Karpas-422 (cell line): ENCODE measurements around the gene CUL5. TPM values are rescaled to one million over a fixed set of nuclear protein-coding genes. Genes with fewer than 3 reads are reported as not detected.

Source experiments
- DNase-seq: peaks from one replicate; pipeline ENCODE4 v3.0.0-alpha.2; 2015
- H2AFZ ChIP-seq: fragments of 200-600 bp; sonication (generic); 2 replicates; pipeline ENCODE4 v1.6.1; 2014; ENCODE audit warnings: antibody characterized with exemption, low read length, mixed read lengths
- H3K27ac ChIP-seq: fragments of 200-600 bp; sonication (generic); 2 replicates; pipeline ENCODE4 v1.5.1; 2014; ENCODE audit warnings: mild to moderate bottlenecking, low read length, moderate library complexity
- H3K27me3 ChIP-seq: fragments of 200-600 bp; sonication (generic); 2 replicates; pipeline ENCODE4 v1.6.1; 2014; ENCODE audit warnings: low read length, mixed read lengths
- H3K36me3 ChIP-seq: fragments of 200-600 bp; sonication (generic); 2 replicates; pipeline ENCODE4 v1.6.1; 2014; ENCODE audit warnings: low read length, mixed read lengths; ENCODE audit not compliant: insufficient read depth
- H3K4me1 ChIP-seq: fragments of 200-600 bp; sonication (generic); 2 replicates; pipeline ENCODE4 v1.6.1; 2014; ENCODE audit warnings: mild to moderate bottlenecking, low read length, mixed read lengths
- H3K4me2 ChIP-seq: fragments of 200-600 bp; sonication (generic); 2 replicates; pipeline ENCODE4 v1.6.1; 2014; ENCODE audit warnings: low read length, low read depth, mild to moderate bottlenecking; ENCODE audit not compliant: poor library complexity, severe bottlenecking
- H3K4me3 ChIP-seq: fragments of 200-600 bp; sonication (generic); 2 replicates; pipeline ENCODE4 v1.5.1; 2014; ENCODE audit warnings: mild to moderate bottlenecking, antibody characterized with exemption, low read length, mixed read lengths
- H3K79me2 ChIP-seq: fragments of 200-600 bp; sonication (generic); 2 replicates; pipeline ENCODE4 v1.6.1; 2014; ENCODE audit warnings: mild to moderate bottlenecking, low read length, mixed read lengths
- H3K9ac ChIP-seq: fragments of 200-600 bp; sonication (generic); 2 replicates; pipeline ENCODE4 v1.6.0; 2014; ENCODE audit warnings: low read length
- H3K9me2 ChIP-seq: fragments of 200-600 bp; sonication (generic), shearing (Covaris generic); replicated peaks from 2 replicates; pipeline ENCODE4 v1.6.0; 2014; ENCODE audit warnings: mild to moderate bottlenecking, low read length, moderate library complexity; ENCODE audit not compliant: insufficient read depth
- H3K9me3 ChIP-seq: fragments of 300-700, 200-600 bp; sonication (generic); 2 replicates; pipeline ENCODE4 v1.6.1; 2014; ENCODE audit warnings: low read length, mixed read lengths
- H4K20me1 ChIP-seq: fragments of 200-600 bp; sonication (generic); 2 replicates; pipeline ENCODE4 v1.6.1; 2014; ENCODE audit warnings: mild to moderate bottlenecking, antibody characterized with exemption, low read length, low read depth; ENCODE audit not compliant: insufficient read depth
- small RNA-seq: library from RNA; depleted of rRNA; stranded (forward); fragments of <200 nt; gene quantifications from one replicate; pipeline ENCODE3, GENCODE V24; 2014
- total RNA-seq: library from RNA; depleted of rRNA; stranded (reverse); fragments of >200 nt; shearing (Covaris generic); gene quantifications from 2 replicates; pipeline ENCODE4 v1.2.3, GENCODE V29; 2014; ENCODE audit warnings: low replicate concordance; rRNA removed

CUL5 gene
- total RNA-seq, 1 experiment from 2014 or later = 79.9 TPM

GRCh38 chr11:108137212-108137611 is 128.5 kb downstream of the CUL5 start:
- no peak for DNase-seq
- H3K27me3 ChIP-seq = no peaks in the 10 kb centered on the region
- no peaks in the 10 kb centered on the region for H3K9me3 ChIP-seq
- peaks cover 11% of the 10 kb centered on the region for H3K4me1 ChIP-seq
- 0 out of 2 replicates have a peak, but pooled peaks cover 5% of the 10 kb centered on the region for H4K20me1 ChIP-seq
- H3K9ac ChIP-seq = no peak overlapping the region
- H3K36me3 ChIP-seq = peaks cover 67% of the 10 kb centered on the region
- H3K4me2 ChIP-seq = no peak overlapping the region
- H3K27ac ChIP-seq = no peak overlapping the region
- H3K9me2 ChIP-seq = no peaks in the 10 kb centered on the region
- no peak overlapping the region for H3K4me3 ChIP-seq
- no peak overlapping the region for H2AFZ ChIP-seq
- H3K79me2 ChIP-seq = peaks cover 30% of the 10 kb centered on the region

- Histone ChIP-seq H3K9me2 (no peaks in the 10 kb centered on the region), H3K79me2 (peaks cover 21% of the 10 kb centered on the region)
These were observed 133.6 kb downstream of the CUL5 start for GRCh38 chr11:108142304-108142703.

GRCh38 chr11:108144615-108145014 is 135.9 kb downstream of the CUL5 start:
- Histone ChIP-seq H3K4me1 (no peaks in the 10 kb centered on the region), H3K4me3 (no peak overlapping the region), H2AFZ (no peak overlapping the region), H3K9me3 (no peaks in the 10 kb centered on the region), H3K27ac (no peak overlapping the region), H4K20me1 (no peaks in the 10 kb centered on the region), H3K36me3 (peaks cover 94% of the 10 kb centered on the region), H3K9me2 (no peaks in the 10 kb centered on the region), H3K4me2 (no peak overlapping the region), H3K79me2 (peaks cover 23% of the 10 kb centered on the region), H3K27me3 (no peaks in the 10 kb centered on the region), H3K9ac (no peak overlapping the region)
- DNase-seq = no peak

More at GRCh38 chr11:108142304-108142703, 133.6 kb downstream of the CUL5 start:
- Histone ChIP-seq H3K9ac (no peak overlapping the region), H4K20me1 (no peaks in the 10 kb centered on the region), H3K36me3 (peaks cover 79% of the 10 kb centered on the region), H3K4me3 (no peak overlapping the region), H2AFZ (no peak overlapping the region), H3K27ac (no peak overlapping the region), H3K9me3 (no peaks in the 10 kb centered on the region), H3K4me1 (no peaks in the 10 kb centered on the region), H3K27me3 (no peaks in the 10 kb centered on the region), H3K4me2 (no peak overlapping the region)
- DNase-seq = no peak

GRCh38 chr11:108147150-108147549 is 138.5 kb downstream of the CUL5 start:
- DNase-seq = no peak
- H3K9ac ChIP-seq = no peak overlapping the region
- no peak overlapping the region for H3K27ac ChIP-seq
- H3K4me2 ChIP-seq = no peak overlapping the region
- no peaks in the 10 kb centered on the region for H4K20me1 ChIP-seq
- H3K9me3 ChIP-seq = no peaks in the 10 kb centered on the region
- H3K4me1 ChIP-seq = no peaks in the 10 kb centered on the region
- H3K27me3 ChIP-seq = no peaks in the 10 kb centered on the region
- H2AFZ ChIP-seq = no peak overlapping the region
- no peaks in the 10 kb centered on the region for H3K9me2 ChIP-seq
- H3K79me2 ChIP-seq = peaks cover 24% of the 10 kb centered on the region
- peaks cover 94% of the 10 kb centered on the region for H3K36me3 ChIP-seq
- no peak overlapping the region for H3K4me3 ChIP-seq

- H3K4me1 ChIP-seq = no peaks in the 10 kb centered on the region
- H3K27ac ChIP-seq = no peak overlapping the region
- peaks cover 93% of the 10 kb centered on the region for H3K36me3 ChIP-seq
- H3K9ac ChIP-seq = no peak overlapping the region
- peaks cover 30% of the 10 kb centered on the region for H3K79me2 ChIP-seq
- no peaks in the 10 kb centered on the region for H3K9me3 ChIP-seq
- no peak overlapping the region for H3K4me2 ChIP-seq
- no peak overlapping the region for H3K4me3 ChIP-seq
- H2AFZ ChIP-seq = no peak overlapping the region
- no peaks in the 10 kb centered on the region for H4K20me1 ChIP-seq
- H3K27me3 ChIP-seq = no peaks in the 10 kb centered on the region
- no peak for DNase-seq
- H3K9me2 ChIP-seq = no peaks in the 10 kb centered on the region
These were observed 139.9 kb downstream of the CUL5 start for GRCh38 chr11:108148556-108148955.

- H3K9me2 ChIP-seq = no peaks in the 10 kb centered on the region
- H3K9me3 ChIP-seq = no peaks in the 10 kb centered on the region
- H3K4me3 ChIP-seq = no peak overlapping the region
- H3K4me1 ChIP-seq = no peaks in the 10 kb centered on the region
- H3K36me3 ChIP-seq = peaks cover 95% of the 10 kb centered on the region
- H3K27ac ChIP-seq = no peak overlapping the region
- peaks cover 44% of the 10 kb centered on the region for H3K79me2 ChIP-seq
- no peaks in the 10 kb centered on the region for H4K20me1 ChIP-seq
- no peaks in the 10 kb centered on the region for H3K27me3 ChIP-seq
- no peak overlapping the region for H3K4me2 ChIP-seq
- no peak overlapping the region for H2AFZ ChIP-seq
- no peak overlapping the region for H3K9ac ChIP-seq
- no peak for DNase-seq
These were observed 145.9 kb downstream of the CUL5 start for GRCh38 chr11:108154591-108154990.

Small RNAs within 50 kb of the gene (small RNA-seq; reads per million reads assigned to genes)
- not detected for gene RF00019

Other genes starting within 250 kb of the CUL5 start
- gene SLC35F2, start 150.1 kb upstream of the CUL5 start, total RNA-seq = 115 and 135 TPM in 2 replicates
- 36.2 and 52.7 TPM in 2 replicates for gene RAB39A, start 80.5 kb upstream of the CUL5 start, total RNA-seq
- gene ACAT1, start 112.7 kb downstream of the CUL5 start, total RNA-seq = 251 and 257 TPM in 2 replicates
- 42.5 and 77.1 TPM in 2 replicates for gene NPAT, start 213.7 kb downstream of the CUL5 start, total RNA-seq
- 414 and 529 TPM in 2 replicates for gene ATM, start 214.2 kb downstream of the CUL5 start, total RNA-seq